Measurements from ENCODE around the gene YTHDF1.

DNA sequence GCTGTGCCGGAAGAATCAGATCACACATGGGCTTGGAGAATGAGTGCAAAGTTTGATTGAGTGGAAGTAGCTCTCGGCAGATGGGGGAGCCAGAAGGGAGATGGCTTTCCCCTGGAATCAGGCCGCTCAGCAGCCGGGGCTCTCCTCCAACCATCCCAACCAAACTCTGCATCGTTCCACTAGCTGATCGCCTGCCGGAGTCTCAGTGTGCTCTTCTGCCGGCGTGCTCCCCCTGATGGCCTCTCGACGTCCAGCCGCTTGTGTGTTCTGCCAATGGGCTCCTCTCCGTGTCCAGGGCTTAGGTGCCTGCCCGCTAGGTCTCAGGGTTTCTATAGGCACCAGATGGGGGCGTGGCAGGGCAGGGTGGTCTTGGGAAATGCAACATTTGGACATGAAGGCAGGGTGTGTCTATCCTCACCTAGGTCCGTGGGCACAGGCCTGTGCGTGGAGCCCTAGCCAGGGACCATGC lies 14.9 kb upstream of the YTHDF1 start:
- no peak for TF ChIP-seq POLR2A (IDR thresholded peaks at IDR 0.05; ENCODE audit: extremely low read depth, insufficient read length)
- TF ChIP-seq, protein P1, sequence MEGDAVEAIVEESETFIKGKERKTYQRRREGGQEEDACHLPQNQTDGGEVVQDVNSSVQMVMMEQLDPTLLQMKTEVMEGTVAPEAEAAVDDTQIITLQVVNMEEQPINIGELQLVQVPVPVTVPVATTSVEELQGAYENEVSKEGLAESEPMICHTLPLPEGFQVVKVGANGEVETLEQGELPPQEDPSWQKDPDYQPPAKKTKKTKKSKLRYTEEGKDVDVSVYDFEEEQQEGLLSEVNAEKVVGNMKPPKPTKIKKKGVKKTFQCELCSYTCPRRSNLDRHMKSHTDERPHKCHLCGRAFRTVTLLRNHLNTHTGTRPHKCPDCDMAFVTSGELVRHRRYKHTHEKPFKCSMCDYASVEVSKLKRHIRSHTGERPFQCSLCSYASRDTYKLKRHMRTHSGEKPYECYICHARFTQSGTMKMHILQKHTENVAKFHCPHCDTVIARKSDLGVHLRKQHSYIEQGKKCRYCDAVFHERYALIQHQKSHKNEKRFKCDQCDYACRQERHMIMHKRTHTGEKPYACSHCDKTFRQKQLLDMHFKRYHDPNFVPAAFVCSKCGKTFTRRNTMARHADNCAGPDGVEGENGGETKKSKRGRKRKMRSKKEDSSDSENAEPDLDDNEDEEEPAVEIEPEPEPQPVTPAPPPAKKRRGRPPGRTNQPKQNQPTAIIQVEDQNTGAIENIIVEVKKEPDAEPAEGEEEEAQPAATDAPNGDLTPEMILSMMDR (IDR thresholded peaks at IDR 0.05; ENCODE audit: low read depth, low read length), result peak; percentile 44
- no peak for TF ChIP-seq MYC (IDR thresholded peaks at IDR 0.05; ENCODE audit: low read depth, low read length)

Data from NB4 (cell line).